MV-4-11 (cell line): ENCODE measurements around the gene AGER.
"Not testable (repeated sequence)": the region's sequence is repeated elsewhere in the genome, so short reads cannot be mapped to it uniquely, and the experiment has no call there.

Source experiments
- DNase-seq: peaks from one replicate; lab custom pipeline; 2025; lab: John Stamatoyannopoulos, UW

Gene AGER

DNA sequence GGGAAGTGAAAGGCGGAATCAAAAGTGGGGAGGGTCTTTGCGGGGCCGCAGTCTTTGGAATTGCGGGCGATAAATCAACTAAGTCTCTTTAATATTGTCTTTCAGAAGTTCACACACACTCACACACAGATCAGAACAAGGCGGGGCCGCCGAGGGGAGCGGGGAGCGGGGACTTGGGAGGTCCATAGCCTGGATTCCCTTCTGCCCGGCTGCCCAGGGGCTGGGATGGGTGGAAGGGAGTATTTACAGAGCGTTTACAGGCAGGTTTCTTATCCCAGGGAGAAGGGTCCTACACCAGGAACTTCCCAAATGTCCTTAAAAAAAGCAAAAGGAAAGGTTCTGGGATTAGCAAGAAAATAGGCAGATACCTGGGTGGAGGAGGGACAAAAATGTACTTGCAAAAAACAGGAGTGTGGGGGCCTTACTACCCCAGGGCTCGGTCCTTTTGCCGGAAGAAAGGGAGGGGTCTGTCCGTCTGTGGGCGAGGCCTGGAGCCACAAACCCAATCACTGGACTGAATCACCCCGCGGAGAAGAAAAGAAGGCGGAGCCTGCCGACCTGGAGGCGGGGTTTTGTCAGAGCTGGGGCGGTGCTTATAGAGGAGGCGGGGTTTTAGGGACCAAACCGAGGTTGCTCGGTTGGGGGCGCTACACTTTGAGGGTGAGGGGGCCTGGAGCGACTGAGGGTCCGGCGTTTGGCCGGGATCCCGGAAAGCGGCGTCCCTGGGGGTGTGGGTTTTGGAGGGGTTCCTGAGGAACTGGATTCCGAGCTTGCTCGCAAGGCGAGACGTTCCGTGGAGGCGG is 35.6 kb downstream of the AGER start:
- no peak for DNase-seq

DNA sequence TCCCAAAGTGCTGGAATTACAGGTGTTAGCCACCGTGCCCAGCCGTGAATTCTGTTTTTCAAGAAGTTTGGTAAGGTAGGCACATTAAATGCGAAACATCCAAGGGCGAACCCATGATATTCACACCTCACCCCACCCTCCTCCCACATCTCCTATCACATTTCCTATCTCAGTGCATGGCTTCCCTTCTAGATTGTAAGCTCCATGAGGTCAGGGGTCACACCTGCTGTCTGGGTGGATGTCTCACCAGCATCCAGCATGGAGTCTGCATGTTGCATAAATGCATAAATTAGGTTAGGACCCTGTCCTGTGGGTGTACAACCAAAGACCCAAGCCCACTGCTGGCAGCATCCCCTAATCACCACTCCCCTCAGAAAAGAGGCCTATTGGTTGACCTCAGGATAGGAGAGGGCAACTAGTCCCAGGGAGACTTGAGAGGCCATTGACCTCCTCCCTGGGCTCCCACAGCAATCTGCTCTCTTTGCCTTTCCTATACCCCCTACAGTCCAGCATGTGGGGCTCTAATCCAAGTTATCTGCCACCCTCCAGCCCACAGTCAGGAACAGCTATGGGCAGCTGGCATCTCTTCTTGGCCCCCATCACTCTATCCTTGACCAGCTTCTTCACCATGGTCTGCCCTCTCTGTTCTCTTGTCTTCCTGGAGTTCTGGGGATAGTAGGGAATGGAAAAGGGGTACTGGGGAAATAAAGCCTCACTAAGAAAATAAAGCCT is 36.5 kb downstream of the AGER start:
- no peak for DNase-seq

DNA sequence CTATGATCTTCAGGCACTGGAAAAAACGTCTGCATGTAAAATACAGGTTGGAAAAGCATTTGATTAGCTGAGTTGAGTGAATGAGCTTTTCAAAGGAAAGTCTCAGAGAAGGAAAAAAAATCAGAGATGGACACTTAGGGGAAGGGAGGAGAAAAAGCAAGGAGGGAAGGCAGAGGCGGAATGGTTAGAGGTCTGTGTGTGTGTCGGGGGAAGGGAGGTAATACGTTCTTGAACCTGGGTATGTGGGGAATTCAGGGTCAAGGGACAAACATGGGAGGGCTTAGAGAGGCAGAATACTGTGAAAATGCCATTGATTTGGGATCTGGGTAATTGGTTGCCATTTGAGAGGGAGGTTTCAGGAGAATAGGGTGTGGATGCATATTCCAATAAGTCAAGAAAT is 37.4 kb downstream of the AGER start:
- no peak for DNase-seq

DNA sequence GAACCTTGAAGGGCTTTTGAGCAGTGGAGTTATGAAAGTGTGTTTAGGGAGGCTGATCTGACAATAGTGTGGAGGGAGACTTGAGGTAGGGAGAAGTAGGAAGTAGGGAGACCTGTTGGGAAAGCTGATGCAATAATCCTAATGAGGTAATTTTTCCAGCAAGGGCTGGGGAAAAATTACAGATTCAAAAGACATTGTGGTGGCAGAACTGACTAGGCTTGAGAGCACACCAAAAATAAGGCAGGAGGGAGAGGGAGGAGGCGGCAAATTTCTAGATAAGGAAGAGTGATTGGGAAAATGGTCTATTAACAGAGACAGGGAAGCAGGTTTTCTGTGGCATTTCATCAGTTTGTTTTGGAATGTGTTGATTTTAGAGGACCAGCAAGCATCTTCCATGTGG is 37.8 kb downstream of the AGER start:
- no peak for DNase-seq

DNA sequence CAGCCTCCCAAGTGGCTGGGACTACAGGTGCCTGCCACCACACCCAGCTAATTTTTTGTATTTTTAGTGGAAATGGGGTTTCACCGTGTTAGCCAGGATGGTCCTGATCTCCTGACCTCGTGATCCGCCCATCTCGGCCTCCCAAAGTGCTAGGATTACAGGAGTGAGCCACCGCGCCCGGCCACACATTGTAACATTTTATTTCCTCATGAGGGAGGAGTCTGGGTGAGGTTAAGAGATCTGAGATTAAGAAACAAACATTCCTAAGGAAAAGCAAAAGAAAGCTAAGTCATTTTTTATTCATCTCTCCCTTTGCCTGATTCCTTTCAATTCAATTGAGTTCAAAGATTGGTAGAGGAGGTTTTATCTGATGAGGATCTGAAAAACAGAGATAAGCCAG is 39.8 kb downstream of the AGER start:
- DNase-seq, result not testable (repeated sequence)

DNA sequence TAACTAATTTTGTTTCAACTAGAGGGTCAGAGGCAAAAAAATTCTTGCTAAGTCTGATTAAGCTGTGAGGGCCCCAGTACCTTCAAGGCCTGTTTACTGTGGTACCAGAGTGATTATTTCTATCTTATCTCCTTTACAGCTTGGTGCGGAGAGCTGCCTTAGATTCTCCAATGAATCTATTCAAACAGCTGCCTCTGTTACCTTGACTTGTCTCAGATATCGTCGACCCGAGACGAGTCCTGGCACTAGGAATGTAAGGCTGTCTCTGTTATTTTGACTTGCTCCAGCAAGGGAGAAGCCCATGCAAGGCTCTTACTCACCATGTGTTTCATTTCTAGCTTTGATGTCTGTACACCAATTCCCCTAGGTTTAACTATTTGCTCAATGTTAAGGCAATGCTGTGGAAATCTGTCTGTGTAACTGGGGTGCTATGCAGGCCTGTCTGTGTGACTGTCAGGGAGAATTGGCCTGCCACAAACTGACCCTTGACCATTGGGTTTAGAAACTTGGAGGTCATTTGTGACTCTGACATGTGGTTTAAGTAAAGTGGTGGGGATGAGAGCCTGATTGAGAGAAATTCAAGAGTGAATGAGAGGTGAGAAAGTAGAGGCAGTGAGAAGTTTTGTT is 43.5 kb downstream of the AGER start:
- no peak for DNase-seq

DNA sequence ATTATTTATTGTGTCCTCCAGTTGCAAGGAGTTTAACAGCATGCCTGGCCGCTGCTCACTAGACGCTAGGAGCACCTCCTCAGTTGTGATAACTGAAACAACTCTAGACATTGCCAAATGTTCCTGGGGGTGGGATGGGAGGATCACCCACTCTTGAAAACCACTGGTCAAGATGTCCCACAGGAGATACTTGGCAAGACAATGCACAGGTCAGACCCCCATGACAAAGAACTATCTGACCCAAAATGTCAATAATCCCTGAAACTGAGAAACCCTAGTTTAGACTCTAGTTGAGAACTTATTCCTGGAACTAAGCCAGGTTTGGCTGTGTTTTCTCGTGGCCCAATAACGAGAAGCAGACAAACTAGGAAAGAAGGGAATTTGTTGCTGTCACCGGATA is 44.5 kb downstream of the AGER start:
- no peak for DNase-seq

DNA sequence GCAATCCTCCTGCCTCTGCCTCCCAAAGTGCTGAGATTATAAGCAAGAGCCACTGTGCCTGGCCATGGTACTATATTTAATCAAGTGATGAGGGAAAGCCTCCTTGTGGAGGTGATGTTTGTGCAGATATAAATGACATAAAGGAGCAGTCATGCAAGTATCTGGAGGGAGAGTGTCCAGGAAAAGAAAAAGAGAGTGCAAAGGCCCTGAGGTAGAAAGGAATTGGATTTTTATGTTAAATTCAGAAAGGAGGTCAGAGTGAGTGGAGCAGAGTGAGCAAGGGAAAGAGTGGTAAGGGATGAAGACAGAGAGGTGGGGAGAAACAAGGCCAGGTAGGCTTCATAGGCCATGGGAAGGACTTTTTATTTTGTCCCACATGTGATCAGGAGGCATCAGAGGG is 46.6 kb downstream of the AGER start:
- no peak for DNase-seq

DNA sequence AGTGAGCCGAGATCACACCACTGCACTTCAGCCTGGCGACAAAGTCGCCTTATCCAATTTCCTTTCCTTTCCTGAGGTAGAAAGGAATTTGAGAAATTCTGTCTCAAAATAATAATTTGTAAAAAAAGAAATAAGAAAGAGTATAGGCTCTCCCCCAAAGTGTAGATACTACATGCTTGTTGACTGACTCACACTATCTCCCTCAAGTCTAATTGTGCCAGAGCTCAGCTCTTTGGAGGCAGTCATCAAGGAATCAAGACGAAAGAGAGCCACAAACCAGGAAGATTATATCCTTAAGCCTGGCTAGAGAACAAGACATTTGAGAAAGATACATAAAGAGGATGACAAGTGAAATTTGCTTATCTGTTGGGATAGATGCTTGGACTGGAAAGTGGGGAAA is 50.3 kb downstream of the AGER start:
- no peak for DNase-seq

DNA sequence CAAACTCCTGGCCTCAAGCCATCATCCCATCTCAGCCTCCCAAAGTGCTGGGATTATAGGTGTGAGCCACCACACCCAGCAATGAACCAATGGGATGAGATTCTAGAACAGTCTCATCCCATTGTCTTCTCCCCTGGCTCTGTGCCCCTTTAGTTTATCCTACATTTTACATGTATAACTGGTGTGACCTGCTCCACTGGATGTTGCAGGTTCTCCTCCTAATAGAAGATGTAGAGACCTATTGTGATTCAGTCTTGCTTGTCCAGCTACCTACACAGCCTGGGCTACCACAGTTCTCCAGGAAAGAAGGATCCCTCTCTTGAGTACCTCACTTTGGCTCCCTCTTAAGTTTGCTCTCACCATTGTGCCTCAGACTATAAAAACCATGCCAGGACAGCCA is 51.9 kb downstream of the AGER start:
- DNase-seq, result no peak

DNA sequence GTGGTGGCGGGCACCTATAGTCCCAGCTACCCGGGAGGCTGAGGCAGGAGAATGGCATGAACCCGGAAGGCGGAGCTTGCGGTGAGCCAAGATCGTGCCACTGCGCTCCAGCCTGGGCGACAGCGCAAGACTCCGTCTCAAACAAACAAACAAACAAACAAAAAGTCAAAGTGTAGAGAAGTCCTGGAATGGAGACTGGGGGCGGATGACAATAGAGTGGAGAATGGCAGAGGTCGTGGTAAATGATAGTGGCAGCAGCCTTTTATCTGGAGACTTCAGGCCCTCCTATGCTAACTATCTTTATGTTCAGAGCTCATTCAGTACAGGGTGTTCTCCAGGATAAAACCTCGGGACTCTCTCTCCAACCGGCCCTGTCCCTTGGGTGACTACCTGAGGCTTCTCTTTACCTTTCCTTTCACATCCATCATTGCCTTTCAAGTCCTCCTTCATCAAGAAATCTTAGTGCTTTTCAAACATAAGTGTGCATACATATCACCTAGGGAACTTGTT is 52.6 kb downstream of the AGER start:
- no peak for DNase-seq
